Renal cortex interstitium (tissue), 11 donors: ENCODE results near the gene LCMT1. TPM values are rescaled to one million over a fixed set of nuclear protein-coding genes. Genes with fewer than 3 reads are reported as not detected.
"Not testable (repeated sequence)": the region's sequence is repeated elsewhere in the genome, so short reads cannot be mapped to it uniquely, and the experiment has no call there.

ENCODE experiments used
- DNase-seq, 11 donors: peaks; one replicate each; pipeline ENCODE4 v3.0.0-alpha.2; 2013; ENCODE audit warnings: low read depth in 9 of 11, low spot score in 4 of 11; ENCODE audit errors: extremely low read depth in 1 of 11
- polyA plus RNA-seq, 3 donors: library from polyadenylated mRNA; unstranded; fragments of 120-200 nt; gene quantifications; one replicate each; pipeline ENCODE4 v1.2.1, GENCODE V29; 2013; ENCODE audit not compliant: insufficient read length in 3 of 3

Gene LCMT1
- polyA plus RNA-seq, 3 donors, result 65.9 to 80.7 (median 68.7) TPM

DNA sequence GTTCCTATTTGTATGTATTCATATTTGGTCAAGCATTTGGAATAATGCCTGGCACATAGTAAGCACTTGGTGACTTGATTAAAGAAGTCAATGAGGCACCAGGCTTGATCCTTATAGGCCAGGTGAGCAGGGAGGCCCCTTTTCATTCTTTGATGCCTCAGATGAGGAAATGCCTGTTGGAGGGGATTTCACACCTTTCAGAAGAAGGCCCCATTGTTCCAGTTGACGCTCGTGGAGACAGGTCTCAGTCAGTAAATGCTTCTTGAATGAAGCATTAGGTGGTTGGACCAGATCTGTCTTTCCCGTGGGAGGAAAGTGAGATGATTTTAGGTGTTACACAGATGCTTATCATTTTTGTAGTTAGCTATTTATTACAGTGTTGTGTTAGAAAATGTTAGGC is 13.0 kb downstream of the LCMT1 start:
- DNase-seq, result no peak

- not testable (repeated sequence) for DNase-seq
Measured at GRCh38 chr16:25126086-25126666, 14.6 kb downstream of the LCMT1 start.

DNA sequence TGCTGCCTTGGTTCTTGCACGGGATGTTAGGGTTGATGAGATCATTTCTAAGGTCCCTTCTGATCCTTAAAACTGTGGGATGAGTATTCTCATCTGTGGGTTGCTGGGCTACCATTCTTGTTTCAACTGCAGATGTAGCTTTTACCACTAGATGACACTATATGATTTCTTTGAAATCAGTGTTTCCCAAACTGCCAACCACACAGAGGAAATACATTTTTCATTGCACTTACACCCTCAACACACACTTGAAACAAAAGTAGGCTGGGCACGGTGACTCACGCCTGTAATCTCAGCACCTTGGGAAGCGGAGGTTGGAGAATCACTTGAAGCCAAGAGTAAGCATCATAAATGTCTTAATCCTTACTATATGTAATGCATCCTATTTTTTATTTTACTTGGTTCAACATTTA is 15.3 kb downstream of the LCMT1 start:
- DNase-seq, result no peak

GRCh38 chr16:25132751-25133150 is 21.2 kb downstream of the LCMT1 start:
- DNase-seq, result not testable (repeated sequence)

DNA sequence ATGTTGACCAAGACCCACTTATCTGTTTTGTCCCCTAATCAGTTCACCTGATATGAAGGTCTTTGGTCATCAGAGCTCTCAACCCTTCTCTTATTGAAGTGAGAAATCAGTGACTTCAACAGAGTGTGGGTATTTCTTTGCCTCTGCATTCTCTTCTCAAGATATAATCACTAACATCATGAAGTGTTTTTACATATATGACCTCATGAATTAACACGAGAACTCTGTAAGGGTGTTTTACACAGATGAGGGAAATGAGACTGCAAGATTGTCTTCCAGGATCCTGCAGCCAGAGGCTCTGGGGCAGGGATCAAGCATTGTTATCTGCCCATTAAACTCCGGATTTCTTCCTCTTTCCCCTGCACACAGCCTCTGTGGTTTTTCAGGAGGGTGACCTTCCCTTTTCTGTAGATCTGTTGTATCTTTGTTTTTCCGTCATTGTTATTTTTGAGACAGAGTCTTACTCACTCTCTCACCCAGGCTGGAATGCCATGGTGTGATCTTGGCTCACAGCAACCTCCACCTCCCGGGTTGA is 22.7 kb downstream of the LCMT1 start:
- DNase-seq, result no peak

DNA sequence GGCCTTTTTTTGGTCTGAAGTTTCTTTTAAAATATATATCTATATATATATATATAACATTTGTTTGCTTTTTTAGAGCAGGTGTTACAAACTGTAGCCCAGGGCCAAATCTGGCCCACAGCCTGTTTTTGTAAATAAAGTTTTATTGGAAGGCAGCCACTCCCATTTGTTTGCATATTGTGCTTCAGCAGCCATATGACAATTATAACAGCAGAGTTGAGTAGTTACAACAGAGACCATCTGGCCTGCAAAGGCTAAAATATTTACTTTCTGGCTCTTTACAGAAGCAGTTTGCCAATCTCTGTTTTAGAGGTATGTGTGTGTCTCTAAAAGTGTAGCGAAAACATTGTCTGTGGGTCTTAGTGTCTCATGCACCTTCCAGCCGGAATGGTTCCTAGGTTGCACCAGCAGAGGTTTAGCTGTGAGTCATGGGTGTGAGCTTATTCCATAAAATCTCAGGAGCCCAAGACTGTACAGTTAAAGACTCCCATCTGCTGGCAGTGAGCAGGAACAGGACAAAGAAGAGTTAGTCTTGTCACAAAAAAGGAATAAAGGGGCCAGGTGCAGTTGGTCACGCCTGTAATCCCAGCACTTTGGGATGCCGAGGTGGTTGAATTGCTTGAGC is 23.8 kb downstream of the LCMT1 start:
- no peak for DNase-seq

- no peak for DNase-seq
Measured at GRCh38 chr16:25138130-25138529, 26.6 kb downstream of the LCMT1 start.

- no peak for DNase-seq
Measured at GRCh38 chr16:25140459-25140858, 28.9 kb downstream of the LCMT1 start.

- DNase-seq, result no peak
Measured at GRCh38 chr16:25141648-25142047, 30.1 kb downstream of the LCMT1 start.

- no peak for DNase-seq
Measured at GRCh38 chr16:25143928-25144327, 32.4 kb downstream of the LCMT1 start.

DNA sequence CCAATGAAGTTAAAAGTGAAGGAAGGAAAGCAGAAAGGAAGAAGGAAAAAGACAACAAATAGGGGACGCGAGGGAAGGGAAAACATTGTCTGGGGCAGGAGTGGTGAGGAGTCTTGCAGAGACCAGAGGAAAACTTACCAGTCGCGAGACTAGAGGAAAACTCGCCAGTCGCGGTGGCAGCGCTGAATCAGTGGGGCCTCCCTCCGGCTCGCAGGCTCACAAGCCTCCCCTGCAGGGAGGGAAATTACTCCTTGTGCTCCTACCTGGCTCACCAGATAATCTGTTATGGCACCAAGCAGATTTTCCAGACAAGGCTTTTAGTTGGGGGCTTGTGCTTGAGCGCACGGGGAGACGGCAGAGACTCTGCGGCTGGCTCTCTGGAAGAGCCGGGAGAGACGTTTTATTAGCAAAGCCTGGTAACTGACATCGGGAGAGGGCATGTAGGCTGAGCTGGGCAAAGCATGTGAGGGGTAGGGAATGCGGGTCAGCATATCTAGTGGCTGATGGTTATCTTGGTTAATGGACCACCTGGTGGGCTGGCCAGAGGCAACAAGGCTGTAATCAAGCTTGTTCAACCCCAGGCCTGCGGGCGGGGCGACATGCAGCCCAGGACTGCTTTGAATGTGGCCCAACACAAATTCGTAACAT is 37.1 kb downstream of the LCMT1 start:
- DNase-seq, result no peak

GRCh38 chr16:25151996-25152395 is 40.5 kb downstream of the LCMT1 start:
- no peak for DNase-seq

DNA sequence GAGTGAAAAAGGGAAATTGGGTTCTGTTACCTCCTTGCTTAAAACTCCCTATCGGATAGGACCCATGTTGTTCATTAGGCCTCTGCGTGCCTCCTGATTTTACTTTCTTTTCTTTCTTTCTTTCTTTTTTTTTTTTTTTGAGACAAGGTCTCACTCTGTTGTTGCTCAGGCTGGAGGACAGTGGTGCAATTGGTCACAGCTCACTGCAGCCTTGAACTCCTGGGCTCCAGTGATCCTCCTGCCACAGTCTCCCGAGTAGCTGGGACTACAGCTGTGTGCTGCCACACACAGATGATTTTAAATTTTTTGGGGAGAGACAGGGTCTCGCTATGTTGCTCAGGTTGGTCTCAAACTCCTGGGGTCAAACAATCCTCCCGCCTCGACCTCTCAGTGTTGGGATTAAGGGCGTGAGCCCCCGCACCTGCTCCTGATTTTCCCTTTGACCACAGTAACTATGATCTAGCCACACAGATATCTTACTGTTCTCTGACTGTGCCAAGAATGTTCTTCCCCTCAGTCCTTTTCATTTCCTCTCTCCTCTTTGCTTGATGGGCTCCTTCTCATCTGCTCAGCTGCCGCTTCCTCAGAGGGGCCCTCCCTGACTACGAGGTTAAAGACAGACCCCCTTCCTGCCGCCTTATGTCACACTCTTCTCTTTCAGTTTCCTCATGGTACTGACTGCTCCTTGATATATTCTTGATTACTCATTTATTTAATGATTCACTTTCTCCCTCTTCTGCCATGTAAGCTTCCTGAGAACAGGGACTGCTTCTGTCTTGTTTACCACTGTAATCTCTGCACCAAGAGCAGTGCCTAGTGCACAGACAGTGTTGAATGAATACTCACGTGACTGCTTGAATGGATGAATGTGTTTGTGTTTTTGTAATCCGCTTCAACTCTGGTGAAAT is 44.3 kb downstream of the LCMT1 start:
- DNase-seq, result no peak

DNA sequence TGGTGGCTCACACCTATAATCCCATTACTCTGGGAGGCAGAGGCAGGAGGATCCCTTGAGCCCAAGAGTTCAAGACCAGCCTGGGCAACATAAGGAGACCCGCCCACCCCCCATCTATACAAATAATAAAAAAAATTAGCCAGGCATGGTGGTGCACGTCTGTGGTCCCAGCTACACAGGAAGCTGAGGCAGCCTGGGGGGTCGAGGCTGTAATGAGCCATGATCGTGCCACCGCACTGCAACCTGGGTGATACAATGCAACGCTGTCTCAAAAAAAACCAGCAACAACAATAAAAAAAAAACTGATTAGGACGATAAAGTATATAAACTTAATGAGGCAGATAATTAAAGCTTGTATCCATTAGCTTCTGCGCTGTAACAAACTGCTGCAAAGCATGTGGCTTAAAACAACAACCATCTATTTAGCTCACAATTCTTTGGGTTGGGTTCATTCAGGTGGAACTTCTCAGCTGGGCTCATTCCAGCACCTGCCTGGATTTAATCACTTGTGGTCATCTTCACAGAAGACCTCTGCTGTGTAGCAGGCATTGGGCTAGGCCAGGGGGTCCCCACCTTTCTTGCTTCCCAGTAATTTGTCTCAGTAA is 45.8 kb downstream of the LCMT1 start:
- peak in 10 of 11 donors; percentile 21 to 69 (median 44) for DNase-seq

DNA sequence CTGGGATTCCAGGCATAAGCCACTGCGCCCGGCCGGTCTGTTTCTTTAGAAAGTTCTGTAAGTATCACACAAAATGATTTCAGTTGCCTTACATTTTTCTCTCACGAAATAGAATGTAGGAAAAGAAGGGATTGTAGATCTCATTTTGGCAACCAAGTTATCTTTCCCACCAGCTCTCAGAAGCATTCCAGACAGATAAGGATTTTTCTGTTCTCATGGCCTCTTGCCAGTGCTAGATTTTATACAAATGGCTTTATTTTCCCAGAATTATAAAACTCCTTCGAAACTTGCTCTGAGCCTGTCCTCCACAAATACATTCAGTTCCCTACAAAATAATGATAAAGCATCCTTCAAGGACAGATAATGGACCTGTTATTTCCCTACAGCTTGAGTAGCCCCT is 46.9 kb downstream of the LCMT1 start:
- DNase-seq, result no peak

GRCh38 chr16:25161753-25162367 is 50.3 kb downstream of the LCMT1 start:
- no peak for DNase-seq

DNA sequence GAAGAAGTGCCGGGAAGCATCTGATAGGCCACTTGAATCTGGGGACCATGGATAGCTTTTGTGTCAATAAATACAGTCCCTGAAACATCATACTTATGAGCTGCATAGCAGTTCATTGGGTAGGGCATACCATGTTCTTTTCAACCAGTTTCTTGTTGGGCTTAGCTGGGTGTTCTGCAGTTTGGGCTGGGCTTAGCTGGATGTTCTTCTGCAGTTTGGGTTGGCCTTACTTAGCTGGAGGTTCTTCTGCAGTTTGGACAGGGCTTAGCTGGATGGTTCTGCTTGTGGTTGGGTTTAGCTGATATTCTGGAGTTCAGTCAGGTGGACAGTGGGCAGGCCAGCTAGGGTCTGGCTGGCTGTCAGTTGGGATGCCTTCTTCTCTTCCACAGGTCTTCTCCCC is 52.1 kb downstream of the LCMT1 start:
- DNase-seq, result no peak

GRCh38 chr16:25165284-25165683 is 53.7 kb downstream of the LCMT1 start:
- DNase-seq, result no peak

- not testable (repeated sequence) for DNase-seq
Measured at GRCh38 chr16:25167920-25168319, 56.4 kb downstream of the LCMT1 start.
